ENCODE data around the gene DESI1.
"Not testable (repeated sequence)": the region's sequence is repeated elsewhere in the genome, so short reads cannot be mapped to it uniquely, and the experiment has no call there.

The DESI1 gene

GRCh38 chr22:41631615-41632014, 10.8 kb upstream of the DESI1 start:
- DNase-seq: not testable (repeated sequence)

- not testable (repeated sequence) for DNase-seq
Observed at GRCh38 chr22:41631115-41631514, 10.3 kb upstream of the DESI1 start.

DNA sequence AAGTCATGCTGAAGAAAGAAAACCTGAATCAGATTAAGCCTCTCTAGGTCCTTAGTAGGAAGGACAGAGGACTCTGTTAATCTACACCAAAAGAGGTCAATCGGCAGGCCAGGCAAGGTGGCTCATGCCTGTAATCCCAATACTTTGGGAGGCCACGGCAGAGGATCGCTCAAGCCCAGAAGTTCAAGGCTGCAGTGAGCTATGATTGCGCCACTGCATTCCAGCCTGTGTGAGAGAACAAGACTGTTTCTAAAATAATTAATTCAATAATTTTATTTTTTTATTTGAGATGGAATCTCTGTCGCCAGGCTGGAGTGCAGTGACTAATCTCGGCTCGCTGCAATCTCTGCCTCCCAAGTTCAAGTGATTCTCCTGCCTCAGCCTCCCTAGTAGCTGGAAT, 4.7 kb upstream of the DESI1 start:
- no peak for DNase-seq

DNA sequence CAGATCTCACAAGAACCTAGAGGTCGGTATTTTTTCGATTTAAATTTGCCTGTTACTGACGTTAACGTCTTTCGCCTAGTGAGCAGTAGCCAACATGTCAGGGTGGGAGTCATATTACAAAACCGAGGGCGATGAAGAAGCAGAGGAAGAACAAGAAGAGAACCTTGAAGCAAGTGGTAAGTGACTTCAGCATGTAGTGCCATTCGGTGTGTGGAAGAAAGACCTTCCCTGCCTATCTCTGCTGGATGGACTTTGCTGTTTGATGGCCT, 1.0 kb upstream of the DESI1 start:
- DNase-seq: no peak

GRCh38 chr22:41621099-41621910, 462 bp upstream of the DESI1 start, which contains the start of gene XRCC6:
Gene XRCC6, plus strand, starts transcription at chr22:41621295. Its CDS starts 710 bp downstream, at chr22:41622005.
- DNase-seq: peak; percentile 100

DNA sequence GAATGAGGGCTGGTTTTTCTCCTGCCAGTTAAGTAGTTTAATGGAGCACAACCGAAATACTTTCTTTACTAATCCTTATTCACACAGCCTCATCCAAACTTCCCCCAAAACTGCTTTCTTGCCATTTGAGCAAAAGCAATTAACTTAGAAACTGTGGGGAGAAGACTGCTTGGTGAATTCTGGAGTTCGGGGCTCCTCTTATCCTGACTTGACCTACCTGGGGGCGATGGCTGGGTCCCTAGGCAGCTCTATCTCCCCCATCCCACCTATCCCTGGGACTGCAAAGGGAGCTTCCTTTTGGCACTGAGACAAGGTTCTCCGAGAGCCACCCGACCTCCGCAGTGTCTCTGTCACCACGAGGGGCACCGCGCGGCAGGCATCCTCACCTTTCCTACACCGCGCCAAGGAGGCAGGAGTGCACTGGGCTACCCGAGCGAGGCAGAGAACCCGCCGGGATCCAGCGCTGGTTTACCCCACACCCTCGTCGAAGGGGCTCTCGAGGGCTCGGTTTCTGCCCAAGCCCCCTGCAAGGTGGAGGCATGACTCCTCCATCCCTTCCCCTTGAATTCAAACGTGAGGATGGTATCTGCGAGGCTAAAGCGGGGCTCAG, 759 bp downstream of the DESI1 start:
- peak; percentile 82 for DNase-seq

DNA sequence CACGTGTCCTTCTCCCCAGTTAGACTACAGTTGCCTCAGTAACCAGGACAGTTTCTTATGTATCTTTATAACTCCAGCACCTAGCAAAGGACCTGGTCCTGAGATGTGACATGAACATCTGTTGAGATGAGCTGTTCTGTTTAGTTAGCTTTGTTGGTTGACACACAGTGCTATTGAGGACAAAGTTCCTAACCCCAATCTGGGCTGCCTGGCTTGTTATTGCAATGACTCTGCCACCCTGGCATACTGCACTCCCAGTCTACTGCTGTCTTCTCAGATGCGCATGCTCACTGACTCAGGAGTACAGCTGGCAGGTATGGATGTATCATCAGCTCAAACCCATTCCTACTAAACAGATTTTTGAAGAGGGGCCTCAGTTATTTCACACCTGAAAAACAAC, 7.4 kb downstream of the DESI1 start:
- no peak for DNase-seq

- no peak for DNase-seq
Observed at GRCh38 chr22:41612603-41613306, 8.1 kb downstream of the DESI1 start.

GRCh38 chr22:41608386-41608785, 12.5 kb downstream of the DESI1 start:
- DNase-seq: no peak

DNA sequence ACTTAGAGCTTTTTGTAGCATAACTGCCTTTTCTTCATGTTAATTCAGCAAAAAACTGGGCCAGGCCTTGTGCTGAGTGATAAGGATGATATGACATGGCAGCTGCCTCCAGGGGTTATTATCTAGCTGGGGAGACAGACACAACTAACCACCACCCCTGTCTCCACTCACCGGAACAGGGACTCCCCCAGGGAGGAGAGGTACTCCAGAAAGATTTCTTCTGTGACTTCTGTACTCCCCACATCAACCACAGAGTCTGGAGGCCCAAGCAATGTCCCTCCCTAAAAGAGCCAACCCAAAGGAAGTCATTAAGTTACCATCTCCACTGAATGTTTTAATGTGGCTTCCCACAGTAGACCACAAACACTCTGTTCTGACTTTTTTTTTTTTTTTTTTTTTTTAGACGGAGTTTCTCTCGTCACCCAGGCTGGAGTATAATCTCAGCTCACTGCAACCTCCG, 16.9 kb downstream of the DESI1 start:
- peak; percentile 84 for DNase-seq

GRCh38 chr22:41600976-41601375, 19.9 kb downstream of the DESI1 start:
- DNase-seq: no peak

DNA sequence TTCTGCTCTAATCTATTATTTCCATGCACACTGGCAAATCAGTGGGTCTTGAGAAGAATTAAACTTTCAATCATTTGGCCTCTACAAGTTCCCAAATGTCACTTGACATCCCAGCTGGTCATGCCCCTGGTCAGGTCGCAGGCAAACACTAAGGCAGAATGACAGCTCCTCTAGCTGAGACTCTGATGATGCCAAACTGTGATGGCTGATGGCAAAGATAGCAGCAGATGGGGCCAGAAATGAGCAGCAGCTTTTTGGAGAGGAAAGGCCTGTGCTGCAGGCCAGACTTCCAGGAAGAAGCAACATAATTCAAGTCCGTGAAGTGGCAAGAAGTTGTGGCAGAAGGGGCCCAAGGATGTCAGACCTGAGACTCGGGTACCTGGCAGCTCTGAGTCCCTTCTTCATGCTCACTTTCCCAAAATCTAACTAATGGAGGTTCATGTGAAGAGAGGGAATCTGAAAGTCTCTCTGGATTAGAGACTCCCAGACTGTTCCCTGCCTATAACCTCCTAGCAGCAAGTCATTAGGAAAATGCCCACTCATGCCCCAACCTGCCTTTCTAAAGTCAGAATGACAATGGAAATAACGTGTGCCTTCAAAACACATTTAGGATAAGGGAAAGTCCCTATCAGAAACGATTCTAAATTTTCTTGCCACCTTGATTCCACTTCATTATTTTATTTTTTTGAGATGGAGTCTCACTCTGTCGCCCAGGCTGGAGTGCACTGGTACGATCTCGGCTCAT, 21.8 kb downstream of the DESI1 start:
- no peak for DNase-seq

DNA sequence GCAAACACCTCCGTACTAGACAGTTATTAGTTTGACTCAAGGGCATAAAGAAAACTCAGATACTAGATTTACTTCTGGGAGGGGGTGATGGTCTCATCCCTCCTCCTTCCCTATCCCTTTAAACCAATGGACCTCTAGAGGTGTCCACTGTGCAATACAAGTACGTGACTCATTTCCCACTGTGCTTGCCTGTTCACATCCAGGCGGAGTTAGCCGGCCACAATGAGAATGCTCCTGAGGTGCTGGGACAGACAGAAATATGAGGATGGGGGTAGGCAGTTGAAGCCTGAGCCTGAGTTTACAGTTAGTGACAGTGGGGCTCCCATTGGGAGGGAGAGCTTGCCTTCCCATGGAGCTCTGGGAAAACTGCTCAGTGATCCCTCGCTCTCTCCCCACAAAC, 22.8 kb downstream of the DESI1 start:
- DNase-seq: no peak

DNA sequence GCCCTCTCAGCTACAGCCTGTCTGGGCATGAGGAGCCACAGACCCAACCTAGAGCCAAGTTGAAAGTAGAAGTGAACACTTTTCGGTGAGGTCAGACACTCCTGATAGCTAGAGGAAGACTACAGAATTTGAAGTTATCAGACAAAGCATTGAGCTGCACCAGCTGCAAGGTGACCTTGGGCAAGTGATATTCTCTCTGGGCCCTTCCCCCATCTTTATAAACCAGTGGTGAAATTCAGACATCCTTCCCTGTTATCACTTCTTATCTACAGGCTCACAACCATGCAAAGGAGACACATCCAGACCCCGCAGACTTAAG, 23.2 kb downstream of the DESI1 start:
- DNase-seq: no peak

DNA sequence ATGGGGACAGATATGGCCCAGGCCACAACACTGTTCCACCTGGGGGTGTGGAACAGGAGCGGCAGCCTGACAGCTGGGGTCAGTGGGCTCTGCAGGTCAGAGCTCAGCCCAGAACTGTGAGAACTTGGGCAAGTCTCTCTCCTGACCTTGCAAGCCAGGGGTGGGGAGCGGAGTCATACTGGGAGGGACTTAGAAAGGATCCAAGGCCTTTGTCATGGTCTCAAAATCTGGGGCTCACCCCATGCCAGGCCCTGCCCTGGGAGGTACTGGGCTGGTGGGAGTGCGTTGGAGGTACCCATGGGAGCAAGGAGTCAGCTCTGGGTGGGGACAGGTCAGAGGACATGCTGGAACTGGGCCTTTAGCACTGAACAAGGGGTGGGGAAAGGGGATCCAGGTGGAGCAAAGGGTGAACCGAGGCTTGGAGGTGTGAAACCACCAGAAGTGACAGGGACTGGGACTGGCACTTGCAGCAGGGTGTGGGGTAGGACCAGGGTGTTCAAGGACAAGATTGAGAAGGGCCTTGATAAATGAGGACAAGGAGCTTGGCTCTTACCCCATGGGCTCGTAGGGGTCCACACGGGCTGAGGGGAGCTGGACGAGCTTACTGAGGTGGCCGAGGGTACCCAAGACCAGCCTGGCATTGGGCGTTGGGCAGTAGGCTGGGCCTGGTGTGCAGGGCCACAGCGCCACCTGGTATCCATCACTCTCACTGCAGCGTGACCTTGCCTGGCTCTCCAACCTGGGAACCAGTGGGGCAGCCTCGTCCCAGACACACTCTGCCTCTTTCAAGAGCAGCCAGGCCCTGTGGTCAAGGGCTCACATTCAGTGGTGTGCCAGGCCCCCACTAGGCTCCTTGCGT, 23.8 kb downstream of the DESI1 start:
- peak; percentile 74 for DNase-seq

- no peak for DNase-seq
Observed at GRCh38 chr22:41595703-41596102, 25.1 kb downstream of the DESI1 start.

DNA sequence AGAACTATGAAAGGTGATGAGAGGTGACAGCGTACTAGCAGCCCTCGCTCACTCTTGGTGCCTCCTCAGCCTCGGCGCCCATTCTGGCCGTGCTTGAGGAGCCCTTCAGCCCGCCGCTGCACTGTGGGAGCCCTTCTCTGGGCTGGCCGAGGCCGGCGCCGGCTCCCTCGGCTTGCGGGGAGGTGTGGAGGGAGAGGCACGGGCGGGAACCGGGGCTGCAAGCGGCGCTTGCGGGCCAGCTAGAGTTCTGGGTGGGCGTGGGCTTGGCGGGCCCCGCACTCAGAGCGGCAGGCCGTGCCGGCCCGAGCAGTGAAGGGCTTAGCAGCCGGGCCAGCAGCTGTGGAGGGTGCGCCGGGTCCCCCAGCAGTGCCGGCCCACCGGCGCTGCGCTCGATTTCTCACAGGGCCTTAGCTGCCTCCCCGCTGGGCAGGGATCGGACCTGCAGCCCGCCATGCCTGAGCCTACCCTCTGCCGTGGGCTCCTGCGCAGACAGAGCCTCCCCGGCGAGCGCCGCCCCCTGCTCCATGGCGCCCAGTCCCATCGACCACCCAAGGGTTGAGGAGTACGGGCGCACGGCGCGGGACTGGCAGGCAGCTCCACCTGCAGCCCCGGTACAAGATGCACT, 27.4 kb downstream of the DESI1 start:
- not testable (repeated sequence) for DNase-seq

GRCh38 chr22:41589391-41590241, 31.2 kb downstream of the DESI1 start, which contains the start of gene PMM1:
Gene PMM1, minus strand, starts transcription at chr22:41589840. Its CDS starts 35 bp downstream, at chr22:41589805.
- peak; percentile 100 for DNase-seq

DNA sequence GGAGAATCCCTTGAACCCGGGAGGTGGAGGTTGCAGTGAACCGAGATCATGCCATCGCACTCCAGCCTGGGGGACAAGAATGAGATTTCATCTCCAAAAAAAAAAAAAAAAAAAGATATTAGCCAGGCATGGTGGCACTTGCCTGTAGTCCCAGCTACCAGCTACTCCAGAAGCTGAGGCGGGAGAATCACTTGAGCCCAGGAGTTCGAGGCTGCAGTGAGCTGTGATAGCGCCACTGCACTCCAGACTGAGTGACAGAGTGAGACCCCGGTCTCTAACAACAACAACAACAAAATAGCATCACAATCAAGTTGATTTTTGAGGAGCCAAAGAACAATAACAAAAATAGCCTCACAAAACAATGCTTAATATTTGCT, 33.5 kb downstream of the DESI1 start:
- DNase-seq: no peak

DNA sequence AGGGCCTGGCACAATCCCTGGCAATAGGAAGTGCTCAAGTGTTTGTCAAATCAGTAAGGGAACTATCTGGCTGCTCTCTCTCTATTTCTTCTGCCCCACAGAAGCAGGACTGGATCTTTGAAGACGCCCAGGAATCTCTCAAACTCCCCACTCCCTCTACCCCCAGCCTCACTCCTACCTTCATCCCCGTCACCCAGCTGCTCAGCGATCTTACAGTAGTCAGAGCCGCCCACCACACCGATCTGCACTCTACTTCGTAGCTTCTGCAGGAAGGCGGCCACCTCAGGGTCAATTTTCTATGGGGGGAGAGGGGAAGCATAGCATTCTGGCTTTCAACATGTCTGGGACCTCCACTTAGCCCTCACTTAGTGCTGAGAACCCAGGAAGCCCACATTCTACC, 34.9 kb downstream of the DESI1 start:
- DNase-seq: no peak

GRCh38 chr22:41584881-41585280, 36.0 kb downstream of the DESI1 start:
- DNase-seq: no peak
